NK-92 (cell line): ENCODE measurements around the gene EFCAB6.

Experiments
- DNase-seq: peaks from one replicate; lab custom pipeline; 2025; ENCODE audit not compliant: unreplicated experiment; lab: John Stamatoyannopoulos, UW

Gene EFCAB6

GRCh38 chr22:43848366-43849171 lies 36.5 kb upstream of the EFCAB6 start:
- no peak for DNase-seq

GRCh38 chr22:43847376-43848289 lies 35.5 kb upstream of the EFCAB6 start:
- no peak for DNase-seq

- DNase-seq, result no peak
Measured at GRCh38 chr22:43846966-43847365, 34.9 kb upstream of the EFCAB6 start.

GRCh38 chr22:43845981-43846380 lies 33.9 kb upstream of the EFCAB6 start:
- DNase-seq, result no peak

- DNase-seq, result no peak
Measured at GRCh38 chr22:43844560-43845545, 32.7 kb upstream of the EFCAB6 start.

- no peak for DNase-seq
Measured at GRCh38 chr22:43843783-43844530, 31.9 kb upstream of the EFCAB6 start.

- DNase-seq, result no peak
Measured at GRCh38 chr22:43841742-43842141, 29.6 kb upstream of the EFCAB6 start.

- DNase-seq, result no peak
Measured at GRCh38 chr22:43840851-43841250, 28.7 kb upstream of the EFCAB6 start.

- no peak for DNase-seq
Measured at GRCh38 chr22:43840431-43840830, 28.3 kb upstream of the EFCAB6 start.

GRCh38 chr22:43839781-43840180 lies 27.7 kb upstream of the EFCAB6 start:
- no peak for DNase-seq

- DNase-seq, result no peak
Measured at GRCh38 chr22:43838571-43839307, 26.6 kb upstream of the EFCAB6 start.

- no peak for DNase-seq
Measured at GRCh38 chr22:43838161-43838560, 26.1 kb upstream of the EFCAB6 start.

GRCh38 chr22:43837666-43838065 lies 25.6 kb upstream of the EFCAB6 start:
- DNase-seq, result no peak

GRCh38 chr22:43835736-43836135 lies 23.6 kb upstream of the EFCAB6 start:
- DNase-seq, result no peak

- DNase-seq, result no peak
Measured at GRCh38 chr22:43835166-43835565, 23.1 kb upstream of the EFCAB6 start.

GRCh38 chr22:43833286-43834240 lies 21.5 kb upstream of the EFCAB6 start:
- DNase-seq, result no peak

- DNase-seq, result no peak
Measured at GRCh38 chr22:43832393-43833265, 20.5 kb upstream of the EFCAB6 start.
